Thyroid gland (tissue), 4 donors: ENCODE results near the gene BACE1. TPM values are rescaled to one million over a fixed set of nuclear protein-coding genes. Genes with fewer than 3 reads are reported as not detected.

Experiments used
- DNase-seq, 2 donors: peaks; one replicate each; pipeline ENCODE4 v3.0.0-alpha.2; 2019
- H3K27ac ChIP-seq, 3 donors: fragments of 200-600 bp; sonication (generic); 1 replicate in 2 of 3; 2 replicates in 1 of 3; pipeline ENCODE4 v1.5.1; 2016 to 2019; ENCODE audit warnings: mild to moderate bottlenecking in 1 of 3, moderate library complexity in 1 of 3
- H3K27me3 ChIP-seq: fragments of 200-600 bp; sonication (generic); one replicate; pipeline ENCODE4 v1.5.1; 2019
- H3K36me3 ChIP-seq, 2 donors: fragments of 200-600 bp; sonication (generic); one replicate each; pipeline ENCODE4 v1.5.1; 2016 to 2019
- H3K4me1 ChIP-seq, 2 donors: fragments of 200-600 bp; sonication (generic); one replicate each; pipeline ENCODE4 v1.5.1; 2017 to 2019
- H3K4me3 ChIP-seq, 3 donors: fragments of 200-600 bp; sonication (generic); replicated peaks in 1 of 3; 1 replicate in 2 of 3; 2 replicates in 1 of 3; pipeline ENCODE4 v1.5.1; 2016; ENCODE audit warnings: mild to moderate bottlenecking in 1 of 3
- H3K9me3 ChIP-seq: fragments of 200-600 bp; sonication (generic); one replicate; pipeline ENCODE4 v1.5.1; 2017
- POLR2A ChIP-seq, 2 donors: fragments of 450-650 bp; IDR thresholded peaks; one replicate each; pipeline ENCODE4 v1.6.1; 2017; ENCODE audit warnings: antibody characterized with exemption in 2 of 2, mild to moderate bottlenecking in 2 of 2, moderate library complexity in 1 of 2
- WGBS, 2 donors: methylation state at CpG; one replicate each; pipeline ENCODE4 v1.1.5; 2017; 5-methylcytosine and 5-hydroxymethylcytosine counted together
- intact Hi-C: fragments of 100-400 bp; cut with DNase I; formaldehyde crosslinking; loops from one replicate; pipeline ENCODE4 v1.15.1; 2023
- small RNA-seq: library from RNA; depleted of rRNA; stranded (forward); fragments of <200 nt; gene quantifications from one replicate; pipeline ENCODE3, GENCODE V24; 2016
- total RNA-seq, 4 donors: library from RNA; depleted of rRNA; stranded (reverse); fragments of >200 nt; gene quantifications; one replicate each; pipeline ENCODE4 v1.2.3, GENCODE V29; 2016
- TF ChIP-seq, protein P1 (sequence below), 6 experiments: fragments of 200-600 bp in 3 of 6; fragments of 450-650 bp in 3 of 6; sonication (generic) in 3 of 6; IDR thresholded peaks; one replicate each; pipeline ENCODE4 v1.5.1; 2016 to 2019; ENCODE audit warnings: antibody characterized with exemption in 6 of 6, mild to moderate bottlenecking in 2 of 6, inconsistent platforms in 1 of 6, moderate library complexity in 1 of 6

BACE1 gene
- total RNA-seq, 4 donors from 2014 or later: 17.6 to 28.4 (median 21.4) TPM

- no peaks in the 10 kb centered on the region for H3K9me3 ChIP-seq
- WGBS, 2 donors: 88 to 89% methylated on average over 6 of the region's 6 CpGs
- H3K27me3 ChIP-seq: no peaks in the 10 kb centered on the region
- H3K36me3 ChIP-seq: peaks cover 17 to 22% of the 10 kb centered on the region in 2 donors
- H3K4me3 ChIP-seq: no peak overlapping the region
- DNase-seq: no peak
- no peak overlapping the region for H3K27ac ChIP-seq
- H3K4me1 ChIP-seq: no peaks in the 10 kb centered on the region
- no peak for TF ChIP-seq POLR2A (IDR thresholded peaks at IDR 0.05)
- TF ChIP-seq, protein P1, sequence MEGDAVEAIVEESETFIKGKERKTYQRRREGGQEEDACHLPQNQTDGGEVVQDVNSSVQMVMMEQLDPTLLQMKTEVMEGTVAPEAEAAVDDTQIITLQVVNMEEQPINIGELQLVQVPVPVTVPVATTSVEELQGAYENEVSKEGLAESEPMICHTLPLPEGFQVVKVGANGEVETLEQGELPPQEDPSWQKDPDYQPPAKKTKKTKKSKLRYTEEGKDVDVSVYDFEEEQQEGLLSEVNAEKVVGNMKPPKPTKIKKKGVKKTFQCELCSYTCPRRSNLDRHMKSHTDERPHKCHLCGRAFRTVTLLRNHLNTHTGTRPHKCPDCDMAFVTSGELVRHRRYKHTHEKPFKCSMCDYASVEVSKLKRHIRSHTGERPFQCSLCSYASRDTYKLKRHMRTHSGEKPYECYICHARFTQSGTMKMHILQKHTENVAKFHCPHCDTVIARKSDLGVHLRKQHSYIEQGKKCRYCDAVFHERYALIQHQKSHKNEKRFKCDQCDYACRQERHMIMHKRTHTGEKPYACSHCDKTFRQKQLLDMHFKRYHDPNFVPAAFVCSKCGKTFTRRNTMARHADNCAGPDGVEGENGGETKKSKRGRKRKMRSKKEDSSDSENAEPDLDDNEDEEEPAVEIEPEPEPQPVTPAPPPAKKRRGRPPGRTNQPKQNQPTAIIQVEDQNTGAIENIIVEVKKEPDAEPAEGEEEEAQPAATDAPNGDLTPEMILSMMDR (IDR thresholded peaks at IDR 0.05): no peak
- intact Hi-C loops: no loop called here
Measured at GRCh38 chr11:117239295-117239694, 76.8 kb downstream of the BACE1 start.

DNA sequence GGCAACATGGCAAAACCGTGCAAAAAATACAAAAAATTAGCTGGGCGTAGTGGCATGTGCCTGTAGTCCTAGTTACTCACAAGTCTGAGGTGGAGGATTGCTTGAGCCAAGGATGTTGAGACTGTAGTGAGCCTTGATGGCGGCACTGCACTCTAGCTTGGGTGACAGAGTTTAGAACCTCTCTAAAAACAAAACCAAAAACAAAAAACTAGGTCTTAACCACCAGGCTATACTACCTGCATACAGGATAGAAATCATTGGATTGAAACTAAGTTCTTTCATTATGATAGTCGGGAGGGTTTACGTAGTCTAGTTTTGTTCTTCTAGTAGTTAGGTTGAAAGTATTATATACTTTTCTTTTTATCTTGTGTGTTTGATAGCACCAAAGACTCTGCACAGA lies 77.8 kb downstream of the BACE1 start:
- no peak for TF ChIP-seq POLR2A (IDR thresholded peaks at IDR 0.05)
- TF ChIP-seq, protein P1 (IDR thresholded peaks at IDR 0.05): no peak
- H3K36me3 ChIP-seq: peaks cover 11 to 22% of the 10 kb centered on the region in 2 donors
- H3K4me1 ChIP-seq: peaks cover 4 to 9% of the 10 kb centered on the region in 2 donors
- H3K4me3 ChIP-seq: no peak overlapping the region
- no peak overlapping the region for H3K27ac ChIP-seq
- DNase-seq: no peak
- WGBS, 2 donors: 93 to 95% methylated on average over 5 of the region's 5 CpGs
- intact Hi-C loops: no loop called here
- H3K27me3 ChIP-seq: no peaks in the 10 kb centered on the region
- H3K9me3 ChIP-seq: no peaks in the 10 kb centered on the region

Small RNAs within 50 kb of the gene (small RNA-seq; reads per million reads assigned to genes)
- gene RF00564: not detected

Other genes with a start within 250 kb of the BACE1 start
- gene SIK3, start 217.8 kb downstream of the BACE1 start, total RNA-seq: 10 to 100 TPM; 46.0 to 86.3 (median 71.9) TPM
- gene PAFAH1B2, start 172.0 kb downstream of the BACE1 start, total RNA-seq: 100 to 1,000 TPM; 107 to 128 (median 118) TPM
- gene SIDT2, start 137.5 kb downstream of the BACE1 start, total RNA-seq: 10 to 100 TPM; 31.8 to 54.5 (median 42.3) TPM
- 100 to 1,000 TPM; 155 to 407 (median 229) TPM for gene TAGLN, start 116.9 kb downstream of the BACE1 start, total RNA-seq
- 10 to 100 TPM; 36.1 to 61.1 (median 47.5) TPM for gene PCSK7, start 84.2 kb downstream of the BACE1 start, total RNA-seq
- gene RNF214, start 83.6 kb downstream of the BACE1 start, total RNA-seq: 10 to 100 TPM; 17.4 to 22.8 (median 20.0) TPM
- 10 to 100 TPM in 1 of 4 donors, 1 to 10 TPM in 3; 7.4 to 12.9 (median 8.8) TPM for gene BACE1-AS, start 24.9 kb downstream of the BACE1 start, total RNA-seq
- 10 to 100 TPM; 23.1 to 56.5 (median 29.0) TPM for gene CEP164, start 11.6 kb upstream of the BACE1 start, total RNA-seq